ENCODE data around the gene WDR86.

Gene WDR86

GRCh38 chr7:151396328-151396970 lies 13.4 kb downstream of the WDR86 start (continued):
- TF ChIP-seq CREB5 (CRISPR knock-in tag; IDR thresholded peaks at IDR 0.05; ENCODE audit: low read depth) (no peak), ISL1 (CRISPR knock-in tag; IDR thresholded peaks at IDR 0.05) (no peak), RARB (CRISPR knock-in tag; IDR thresholded peaks at IDR 0.05) (no peak), TOX (CRISPR knock-in tag; IDR thresholded peaks at IDR 0.05; ENCODE audit: borderline replicate concordance) (no peak), ARNTL (CRISPR knock-in tag; IDR thresholded peaks at IDR 0.05; ENCODE audit: borderline replicate concordance, low read depth) (no peak)

- no peak for ATAC-seq
These were observed 14.8 kb downstream of the WDR86 start for GRCh38 chr7:151395036-151395367.

More at GRCh38 chr7:151395036-151395367, 14.8 kb downstream of the WDR86 start:
- TF ChIP-seq CSDC2 (CRISPR knock-in tag; IDR thresholded peaks at IDR 0.05) (no peak), BACH2 (CRISPR knock-in tag; IDR thresholded peaks at IDR 0.05; ENCODE audit: borderline replicate concordance) (no peak), TSHZ2 (CRISPR knock-in tag; IDR thresholded peaks at IDR 0.05) (no peak), ZC3H10 (CRISPR knock-in tag; IDR thresholded peaks at IDR 0.05) (no peak), RARB (CRISPR knock-in tag; IDR thresholded peaks at IDR 0.05) (no peak), ZFP30 (CRISPR knock-in tag; IDR thresholded peaks at IDR 0.05) (no peak), CREB5 (CRISPR knock-in tag; IDR thresholded peaks at IDR 0.05; ENCODE audit: low read depth) (no peak), ZFP3 (CRISPR knock-in tag; IDR thresholded peaks at IDR 0.05) (no peak), ARNTL (CRISPR knock-in tag; IDR thresholded peaks at IDR 0.05; ENCODE audit: borderline replicate concordance, low read depth) (no peak), ZNF565 (CRISPR knock-in tag; conservative IDR thresholded peaks at IDR 0.05; ENCODE audit: low read depth) (no peak), ESRRG (CRISPR knock-in tag; IDR thresholded peaks at IDR 0.05) (no peak), OSR1 (CRISPR knock-in tag; IDR thresholded peaks at IDR 0.05) (no peak), SNAI2 (CRISPR knock-in tag; IDR thresholded peaks at IDR 0.05) (no peak), PATZ1 (CRISPR knock-in tag; IDR thresholded peaks at IDR 0.05; ENCODE audit: borderline replicate concordance) (no peak), TOX (CRISPR knock-in tag; IDR thresholded peaks at IDR 0.05; ENCODE audit: borderline replicate concordance) (no peak), ZNF70 (CRISPR knock-in tag; IDR thresholded peaks at IDR 0.05) (no peak), CSRNP3 (CRISPR knock-in tag; IDR thresholded peaks at IDR 0.05) (no peak), TCF4 (CRISPR knock-in tag; IDR thresholded peaks at IDR 0.05; ENCODE audit: borderline replicate concordance) (no peak), POU6F1 (CRISPR knock-in tag; IDR thresholded peaks at IDR 0.05; ENCODE audit: borderline replicate concordance, low read depth) (no peak)

All from SK-N-SH treated with all-trans-retinoic acid at 6 μM for 48 hours (cell line).